Measurements from ENCODE around the gene PDE7B. TPM values are rescaled to one million over a fixed set of nuclear protein-coding genes. Genes with fewer than 3 reads are reported as not detected.

The PDE7B gene
- total RNA-seq, 2 donors from 2014 or later = 9.0 to 11.2 TPM

DNA sequence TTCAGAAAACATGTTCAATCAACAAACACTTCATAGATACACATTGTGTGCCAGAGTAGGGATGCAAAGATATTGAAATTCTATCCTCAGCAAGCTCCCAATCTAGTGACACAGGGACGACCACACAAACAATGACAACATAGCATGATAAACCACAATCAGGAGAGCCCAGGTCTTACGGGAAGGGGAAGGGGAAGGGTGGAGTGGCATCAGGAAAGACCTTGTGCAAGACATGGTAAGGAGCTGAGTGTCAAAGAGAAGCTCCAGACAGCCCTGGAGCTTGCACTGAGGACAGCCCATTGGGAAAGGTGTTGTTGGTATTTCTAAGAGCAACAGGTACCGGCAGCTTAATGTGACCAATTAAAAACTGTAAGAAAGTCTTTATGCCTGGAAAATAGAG is 103.6 kb downstream of the PDE7B start:
- Histone ChIP-seq H3K27me3 (no peaks in the 10 kb centered on the region), H3K27ac (no peak overlapping the region), H3K4me1 (no peaks in the 10 kb centered on the region), H3K36me3 (no peaks in the 10 kb centered on the region), H3K9me3 (no peaks in the 10 kb centered on the region), H3K4me3 (no peak overlapping the region)
- TF ChIP-seq, protein P1, sequence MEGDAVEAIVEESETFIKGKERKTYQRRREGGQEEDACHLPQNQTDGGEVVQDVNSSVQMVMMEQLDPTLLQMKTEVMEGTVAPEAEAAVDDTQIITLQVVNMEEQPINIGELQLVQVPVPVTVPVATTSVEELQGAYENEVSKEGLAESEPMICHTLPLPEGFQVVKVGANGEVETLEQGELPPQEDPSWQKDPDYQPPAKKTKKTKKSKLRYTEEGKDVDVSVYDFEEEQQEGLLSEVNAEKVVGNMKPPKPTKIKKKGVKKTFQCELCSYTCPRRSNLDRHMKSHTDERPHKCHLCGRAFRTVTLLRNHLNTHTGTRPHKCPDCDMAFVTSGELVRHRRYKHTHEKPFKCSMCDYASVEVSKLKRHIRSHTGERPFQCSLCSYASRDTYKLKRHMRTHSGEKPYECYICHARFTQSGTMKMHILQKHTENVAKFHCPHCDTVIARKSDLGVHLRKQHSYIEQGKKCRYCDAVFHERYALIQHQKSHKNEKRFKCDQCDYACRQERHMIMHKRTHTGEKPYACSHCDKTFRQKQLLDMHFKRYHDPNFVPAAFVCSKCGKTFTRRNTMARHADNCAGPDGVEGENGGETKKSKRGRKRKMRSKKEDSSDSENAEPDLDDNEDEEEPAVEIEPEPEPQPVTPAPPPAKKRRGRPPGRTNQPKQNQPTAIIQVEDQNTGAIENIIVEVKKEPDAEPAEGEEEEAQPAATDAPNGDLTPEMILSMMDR (IDR thresholded peaks at IDR 0.05) = no peak
- DNase-seq (ENCODE audit: low spot score) = no peak

DNA sequence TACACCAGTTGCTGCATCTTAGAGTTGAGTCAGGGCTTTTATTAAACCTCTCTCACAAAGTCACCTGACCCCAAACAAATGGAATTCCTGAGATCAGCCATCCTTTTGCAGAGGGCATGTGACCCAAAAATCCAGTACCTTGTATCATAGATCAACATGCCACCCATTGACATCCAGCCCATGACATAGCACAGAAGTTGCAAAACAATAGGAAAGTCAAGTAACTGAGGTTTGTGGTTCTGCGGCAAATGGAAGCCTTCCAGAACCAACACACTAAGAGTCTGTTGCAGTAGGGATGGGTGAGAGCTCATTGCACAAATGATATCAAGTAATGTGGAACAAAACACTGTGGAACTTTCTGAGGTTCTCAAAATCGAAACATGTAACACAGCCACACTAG is 111.2 kb downstream of the PDE7B start:
- DNase-seq (ENCODE audit: low spot score) = no peak
- Histone ChIP-seq H3K36me3 (no peaks in the 10 kb centered on the region), H3K4me1 (no peaks in the 10 kb centered on the region), H3K27ac (no peak overlapping the region), H3K4me3 (no peak overlapping the region), H3K27me3 (no peaks in the 10 kb centered on the region), H3K9me3 (peaks cover 0 to 5% of the 10 kb centered on the region in 2 donors)
- TF ChIP-seq, protein P1 (IDR thresholded peaks at IDR 0.05) = no peak

DNA sequence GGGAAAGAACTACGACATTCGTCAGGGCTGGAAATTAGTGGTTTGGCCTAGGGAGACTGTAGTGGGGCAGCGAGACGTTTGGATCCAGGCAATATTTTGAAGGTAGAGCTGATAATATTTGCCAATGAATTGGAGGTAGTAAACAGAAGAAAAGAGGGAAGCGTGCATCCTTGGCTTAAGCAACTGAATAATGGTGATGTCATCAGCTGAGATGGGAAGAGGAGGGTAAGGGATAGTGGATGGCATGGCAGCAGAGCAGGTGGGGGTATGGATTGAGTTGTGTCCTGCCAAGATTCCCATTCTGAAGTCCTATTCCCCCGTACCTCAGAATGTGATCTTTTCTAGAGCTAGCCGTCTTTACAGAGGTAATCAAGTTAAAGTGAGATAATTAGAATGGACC is 119.2 kb downstream of the PDE7B start:
- no peaks in the 10 kb centered on the region for H3K27me3 ChIP-seq
- H3K4me3 ChIP-seq = no peak overlapping the region

DNA sequence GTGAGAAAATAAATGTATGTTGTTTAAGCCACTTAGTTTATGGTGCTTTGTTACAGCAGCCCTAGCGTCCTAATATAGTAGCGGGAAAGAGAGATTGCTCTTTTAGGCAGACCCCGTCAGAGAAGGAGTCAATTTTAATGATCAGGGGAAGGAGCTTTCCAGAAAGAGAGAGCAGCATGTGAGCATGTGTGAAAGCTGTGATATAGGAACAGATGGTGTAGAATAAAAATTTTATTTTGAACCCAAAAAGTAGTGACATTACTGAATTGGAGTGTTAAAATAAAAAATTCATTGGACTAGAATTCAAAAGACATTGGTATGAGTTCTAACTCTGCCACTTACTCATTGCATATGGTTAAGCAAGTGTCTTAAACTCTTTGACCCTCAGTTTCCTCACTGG is 119.8 kb downstream of the PDE7B start:
- Histone ChIP-seq H3K27ac (no peak overlapping the region), H3K4me3 (no peak overlapping the region), H3K36me3 (no peaks in the 10 kb centered on the region), H3K27me3 (no peaks in the 10 kb centered on the region), H3K9me3 (no peaks in the 10 kb centered on the region), H3K4me1 (no peaks in the 10 kb centered on the region)
- TF ChIP-seq, protein P1 (IDR thresholded peaks at IDR 0.05) = no peak
- no peak for DNase-seq (ENCODE audit: low spot score)

More for the DNA sequence above, 119.2 kb downstream of the PDE7B start:
- Histone ChIP-seq H3K9me3 (no peaks in the 10 kb centered on the region), H3K27ac (no peak overlapping the region), H3K4me1 (no peaks in the 10 kb centered on the region), H3K36me3 (no peaks in the 10 kb centered on the region)
- TF ChIP-seq, protein P1 (IDR thresholded peaks at IDR 0.05) = no peak
- DNase-seq (ENCODE audit: low spot score) = no peak

DNA sequence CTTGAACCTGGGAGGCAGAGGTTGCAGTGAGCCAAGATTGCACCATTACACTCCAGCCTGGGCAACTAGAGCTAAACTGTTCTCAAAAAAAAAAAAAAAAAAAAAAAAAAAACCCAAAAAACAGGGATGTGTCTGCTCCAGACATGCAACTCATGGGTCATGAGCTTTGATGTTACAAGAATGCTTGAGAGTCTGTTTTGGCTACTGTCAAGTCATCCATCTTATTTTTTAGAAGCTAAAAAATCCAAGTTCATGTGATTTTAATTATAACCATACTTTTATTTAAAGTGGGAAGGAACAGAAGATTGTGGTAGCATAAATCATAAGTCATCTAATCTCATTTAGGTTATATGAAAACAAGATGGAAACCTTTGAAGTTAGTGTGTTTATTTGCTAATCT is 120.6 kb downstream of the PDE7B start:
- H3K36me3 ChIP-seq = no peaks in the 10 kb centered on the region

DNA sequence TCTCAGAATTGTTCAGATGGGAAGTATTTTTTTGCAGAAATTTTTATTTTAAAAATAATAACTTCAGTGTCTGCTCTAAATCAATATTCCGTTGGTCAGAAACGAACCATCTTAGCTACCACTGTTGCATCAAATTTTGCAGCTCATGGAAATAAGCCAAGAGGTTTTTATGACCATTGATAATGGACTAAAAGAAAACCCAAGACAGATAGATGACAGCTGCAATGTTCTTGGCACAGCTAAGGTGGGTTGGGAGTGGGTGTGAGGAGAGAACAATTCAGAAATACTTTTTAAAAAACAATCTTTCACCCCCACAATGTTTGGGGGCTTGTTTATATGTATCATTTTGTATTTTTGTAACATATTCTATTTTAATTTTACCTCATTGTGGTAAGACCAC is 121.1 kb downstream of the PDE7B start:
- no peak overlapping the region for H3K4me3 ChIP-seq
- H3K27ac ChIP-seq = no peak overlapping the region
- DNase-seq (ENCODE audit: low spot score) = no peak
- no peaks in the 10 kb centered on the region for H3K36me3 ChIP-seq
- TF ChIP-seq, protein P1 (IDR thresholded peaks at IDR 0.05) = no peak
- H3K4me1 ChIP-seq = no peaks in the 10 kb centered on the region
- H3K9me3 ChIP-seq = no peaks in the 10 kb centered on the region
- H3K27me3 ChIP-seq = no peaks in the 10 kb centered on the region

More for the DNA sequence above, 120.6 kb downstream of the PDE7B start:
- Histone ChIP-seq H3K27me3 (no peaks in the 10 kb centered on the region), H3K4me1 (no peaks in the 10 kb centered on the region), H3K4me3 (no peak overlapping the region), H3K27ac (no peak overlapping the region), H3K9me3 (no peaks in the 10 kb centered on the region)
- DNase-seq (ENCODE audit: low spot score) = no peak
- TF ChIP-seq, protein P1 (IDR thresholded peaks at IDR 0.05) = no peak

Measured in right atrium auricular region (tissue), 2 donors.